ENCODE measurements around the gene LPIN1. TPM values are rescaled to one million over a fixed set of nuclear protein-coding genes. Genes with fewer than 3 reads are reported as not detected.

The LPIN1 gene
- total and polyA plus RNA-seq, 2 of the 8 experiments (the other 6 are each of a cell fraction or from before 2014, with no cell fraction given) = 4.3 to 9.8 TPM

DNA sequence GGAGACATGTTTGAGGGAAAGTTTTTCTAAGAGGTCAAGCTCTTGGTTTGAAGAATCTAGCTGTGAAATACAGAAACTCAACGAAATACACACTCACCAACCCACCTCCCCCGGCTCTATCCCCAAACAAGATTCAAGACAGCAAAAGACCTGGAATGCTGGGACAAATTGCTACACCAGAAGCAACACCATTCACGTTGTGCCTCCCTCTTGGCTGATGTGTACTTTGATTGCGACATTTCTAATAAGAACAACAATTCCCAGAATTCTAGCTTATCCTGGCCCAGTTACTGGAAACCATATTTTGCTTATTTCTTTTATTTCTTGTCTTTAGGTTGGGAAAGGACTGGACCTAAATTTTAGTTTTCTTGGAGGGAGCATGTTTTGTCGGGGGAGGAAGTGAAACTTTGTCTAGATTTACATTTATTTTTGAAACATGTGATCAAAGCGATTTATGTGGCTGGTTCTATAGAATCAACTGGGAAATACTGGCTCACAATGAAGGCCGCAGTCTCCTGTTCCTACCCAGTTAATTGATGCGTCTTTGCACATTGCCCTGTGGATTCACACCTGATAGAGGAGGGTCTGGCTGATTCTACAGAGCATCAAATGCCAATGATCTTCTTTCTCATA, 29.6 kb upstream of the LPIN1 start:
- Histone ChIP-seq H3K9ac (replicated peaks in 1 of 4; ENCODE audit: extremely low read depth in 1 of 4, low read depth in 3 of 4, low read length in 3 of 4) (no peak overlapping the region), H2AK5ac (ENCODE audit: low read depth, low read length) (no peak overlapping the region), H4K5ac (ENCODE audit: insufficient read length, low read depth, low read length) (no peak overlapping the region), H3K23me2 (ENCODE audit: low read depth, low read length) (no peaks in the 10 kb centered on the region), H4K8ac (ENCODE audit: extremely low read depth, insufficient read depth, low read length) (no peak overlapping the region), H3K14ac (ENCODE audit: insufficient read length) (no peak overlapping the region), H4K91ac (replicated peaks; ENCODE audit: insufficient read length, low read length) (no peak overlapping the region), H3K27ac (ENCODE audit: low read depth, low read length) (no peak overlapping the region), H4K20me1 (replicated peaks in 1 of 2; ENCODE audit: control insufficient read depth in 1 of 2, insufficient read depth in 2 of 2, low read length in 2 of 2) (no peaks in the 10 kb centered on the region), H3K9me3 (ENCODE audit: insufficient read depth in 2 of 2, low read depth in 1 of 2, low read length in 1 of 2) (no peaks in the 10 kb centered on the region), H3K56ac (replicated peaks; ENCODE audit: insufficient read length, low read depth, low read length) (no peak overlapping the region), H2BK120ac (replicated peaks; ENCODE audit: low read depth, low read length) (no peak overlapping the region), H3K79me1 (ENCODE audit: low read depth, low read length) (no peaks in the 10 kb centered on the region), H3K18ac (ENCODE audit: extremely low read depth, low read length) (no peak overlapping the region), H2AFZ (ENCODE audit: low read length) (no peak overlapping the region), H3K4me1 (replicated peaks in 1 of 4; ENCODE audit: control insufficient read depth in 3 of 4, insufficient read depth in 4 of 4, low read length in 3 of 4) (no peaks in the 10 kb centered on the region), H2BK12ac (ENCODE audit: low read depth, low read length) (no peak overlapping the region), H2BK5ac (ENCODE audit: low read depth, low read length) (no peak overlapping the region), H3K79me2 (ENCODE audit: control insufficient read depth in 1 of 2, insufficient read depth in 2 of 2, low read length in 2 of 2) (no peaks in the 10 kb centered on the region), H3K36me3 (ENCODE audit: control insufficient read depth in 2 of 4, insufficient read depth in 4 of 4, low read length in 3 of 4) (no peaks in the 10 kb centered on the region), H3K4me3 (ENCODE audit: extremely low read depth in 1 of 4, insufficient read depth in 2 of 4, low read depth in 3 of 4, low read length in 4 of 4) (no peak overlapping the region), H2BK15ac (ENCODE audit: low read length) (no peak overlapping the region), H2BK20ac (ENCODE audit: low read length) (no peak overlapping the region), H3K4ac (replicated peaks; ENCODE audit: insufficient read length, low read depth, low read length) (no peak overlapping the region), H3K27me3 (replicated peaks in 1 of 4; ENCODE audit: control insufficient read depth in 3 of 4, extremely low read depth in 1 of 4, insufficient read depth in 3 of 4, low read length in 3 of 4) (no peaks in the 10 kb centered on the region), H3K23ac (ENCODE audit: insufficient read length) (no peak overlapping the region), H3K4me2 (ENCODE audit: insufficient read depth in 1 of 2, low read depth in 2 of 2, low read length in 2 of 2) (no peak overlapping the region)
- ChIA-PET CTCF (ENCODE audit: partially characterized antibody) (interaction anchor here (1.8 kb wide), 1 partner anchor 22 kb away, joined by 5 read pairs; no protein-coding TSS in a partner anchor), POLR2A (ENCODE audit: partially characterized antibody) (no interaction called here)
- WGBS, 2 experiments (ENCODE audit: extremely low coverage in 1 of 2, insufficient coverage in 1 of 2, insufficient read length in 1 of 2, insufficient replicate concordance in 2 of 2, low coverage in 1 of 2, low lambda C conversion rate in 2 of 2, missing lambda C conversion rate in 1 of 2) = 84% methylated on average over 8 of the region's 8 CpGs; no CpG with 5 or more reads in 1 of the 2 experiments
- no peak for FAIRE-seq
- no peak for DNase-seq (ENCODE audit: low read depth in 1 of 2, low spot score in 2 of 2)

Data from H1 (cell line).